ENCODE results near the gene PRKG1.

The PRKG1 gene

DNA sequence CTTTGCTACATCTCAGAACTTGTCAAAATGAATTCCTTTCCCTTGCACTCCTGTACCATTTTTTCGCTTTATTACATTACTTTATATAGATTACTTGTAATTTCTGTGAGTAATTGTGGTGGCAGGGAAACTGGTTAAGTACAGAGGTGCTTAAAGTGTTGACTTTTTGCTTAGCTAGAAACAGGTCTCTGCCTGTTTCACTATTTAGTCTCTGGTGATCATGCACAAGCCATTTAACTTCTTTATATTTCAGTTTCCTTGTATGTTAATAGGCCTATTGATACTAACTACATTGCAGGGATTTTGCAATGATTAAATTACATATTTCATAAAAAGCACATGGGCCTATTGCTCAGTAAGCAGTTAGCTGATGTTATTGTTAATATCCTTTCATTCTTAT is 233.8 kb downstream of the PRKG1 start:
- ATAC-seq (replicated peaks) (no peak), DNase-seq (no peak)
- no peaks in the 10 kb centered on the region for H3K36me3 Mint-ChIP-seq (ENCODE audit: insufficient read depth)
- H3K4me3 Mint-ChIP-seq, result no peak overlapping the region
- H3K9me3 Mint-ChIP-seq, result no peaks in the 10 kb centered on the region
- no peaks in the 10 kb centered on the region for H3K27me3 Mint-ChIP-seq
- no peak overlapping the region for H3K27ac Mint-ChIP-seq
- no peaks in the 10 kb centered on the region for H3K4me1 Mint-ChIP-seq (ENCODE audit: low read depth in 2 of 2)

DNA sequence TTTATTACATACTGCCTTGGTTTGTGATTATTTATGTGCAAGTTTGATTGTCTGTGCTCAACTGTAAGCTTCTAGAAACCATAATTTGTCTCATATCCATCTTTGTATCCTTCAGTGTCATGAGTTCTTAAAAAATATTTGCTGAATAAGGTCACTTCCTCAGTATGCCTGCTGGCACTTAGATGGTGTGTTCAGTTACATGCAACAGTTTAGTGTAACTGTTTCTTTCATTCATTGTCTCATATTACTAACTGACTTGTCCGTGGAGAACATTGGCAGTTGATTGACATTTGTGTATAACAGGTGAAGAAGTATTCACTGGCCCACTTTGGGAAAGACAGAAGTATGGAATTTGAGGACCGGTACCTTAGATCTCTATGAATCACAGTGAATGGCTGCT is 236.9 kb downstream of the PRKG1 start:
- DNase-seq (no peak), ATAC-seq (replicated peaks) (no peak)
- Mint-ChIP-seq H3K4me1 (ENCODE audit: low read depth in 2 of 2) (no peaks in the 10 kb centered on the region), H3K27ac (no peak overlapping the region), H3K4me3 (no peak overlapping the region), H3K36me3 (ENCODE audit: insufficient read depth) (no peaks in the 10 kb centered on the region), H3K9me3 (no peaks in the 10 kb centered on the region), H3K27me3 (no peaks in the 10 kb centered on the region)

DNA sequence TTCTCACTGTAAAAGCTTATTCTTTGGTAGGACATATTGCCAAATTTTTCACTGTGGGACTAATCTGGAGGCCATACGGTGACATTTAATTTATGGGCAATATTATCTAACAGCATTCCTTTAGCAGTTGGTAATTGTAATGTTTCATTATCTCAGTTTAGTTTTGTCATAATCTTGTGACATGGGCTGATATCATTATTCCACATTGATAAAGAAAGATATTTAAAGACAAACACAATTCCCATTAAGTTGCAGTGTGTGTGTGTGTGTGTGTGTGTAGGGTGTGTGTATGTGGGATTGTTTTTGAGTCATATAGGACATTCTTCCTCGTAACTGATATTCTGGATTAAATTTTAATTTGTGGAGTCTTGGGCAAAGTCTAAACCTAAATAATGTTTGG is 238.5 kb downstream of the PRKG1 start:
- ATAC-seq (replicated peaks) (no peak), DNase-seq (no peak)
- Mint-ChIP-seq H3K27me3 (no peaks in the 10 kb centered on the region), H3K9me3 (no peaks in the 10 kb centered on the region), H3K36me3 (ENCODE audit: insufficient read depth) (no peaks in the 10 kb centered on the region), H3K27ac (no peak overlapping the region), H3K4me1 (ENCODE audit: low read depth in 2 of 2) (no peaks in the 10 kb centered on the region), H3K4me3 (no peak overlapping the region)

- DNase-seq, result no peak
- H3K36me3 Mint-ChIP-seq (ENCODE audit: insufficient read depth), result no peaks in the 10 kb centered on the region
- no peaks in the 10 kb centered on the region for H3K4me1 Mint-ChIP-seq (ENCODE audit: low read depth in 2 of 2)
- no peaks in the 10 kb centered on the region for H3K9me3 Mint-ChIP-seq
- no peak for ATAC-seq (replicated peaks)
- H3K27ac Mint-ChIP-seq, result no peak overlapping the region
- H3K4me3 Mint-ChIP-seq, result no peak overlapping the region
- H3K27me3 Mint-ChIP-seq, result no peaks in the 10 kb centered on the region
These were observed 239.0 kb downstream of the PRKG1 start for GRCh38 chr10:51313251-51313650.

DNA sequence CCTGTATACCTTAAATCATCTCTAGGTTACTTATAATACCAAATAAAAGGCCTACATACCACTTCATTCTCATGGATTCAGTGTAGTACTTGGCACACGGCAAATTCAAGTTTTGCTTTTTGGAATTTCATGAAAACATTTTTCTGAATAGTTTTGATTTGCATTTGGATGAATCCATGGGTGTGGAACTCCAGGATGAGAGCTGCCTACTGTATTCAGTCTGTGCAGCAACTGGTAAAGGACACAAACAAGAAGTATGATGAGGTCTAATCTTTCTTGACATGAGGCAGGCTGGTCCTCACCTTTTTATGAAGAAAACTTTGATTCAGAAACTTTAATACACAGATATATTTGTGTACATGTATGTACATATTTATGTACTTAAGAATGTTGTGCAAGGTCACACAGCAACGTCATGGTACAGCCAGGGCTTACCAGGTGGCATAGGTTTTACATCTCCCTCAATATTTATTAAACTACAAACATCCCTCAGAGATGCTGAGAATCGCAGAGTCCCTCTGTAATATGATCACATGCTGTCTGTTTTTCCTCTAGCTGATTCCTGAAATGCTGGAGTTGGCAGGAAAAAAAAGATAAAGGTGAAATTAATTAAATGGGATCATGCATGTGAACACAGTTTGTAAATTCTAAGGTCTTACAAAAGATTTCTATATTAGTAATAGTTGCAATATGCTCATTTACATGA is 239.6 kb downstream of the PRKG1 start:
- no peak overlapping the region for H3K27ac Mint-ChIP-seq
- DNase-seq, result no peak
- H3K4me1 Mint-ChIP-seq (ENCODE audit: low read depth in 2 of 2), result no peaks in the 10 kb centered on the region
- no peak for ATAC-seq (replicated peaks)
- H3K27me3 Mint-ChIP-seq, result no peaks in the 10 kb centered on the region
- H3K4me3 Mint-ChIP-seq, result no peak overlapping the region
- no peaks in the 10 kb centered on the region for H3K9me3 Mint-ChIP-seq
- H3K36me3 Mint-ChIP-seq (ENCODE audit: insufficient read depth), result no peaks in the 10 kb centered on the region

- no peaks in the 10 kb centered on the region for H3K36me3 Mint-ChIP-seq (ENCODE audit: insufficient read depth)
- H3K27ac Mint-ChIP-seq, result no peak overlapping the region
- H3K4me3 Mint-ChIP-seq, result no peak overlapping the region
- DNase-seq (no peak), ATAC-seq (replicated peaks) (no peak)
- H3K4me1 Mint-ChIP-seq (ENCODE audit: low read depth in 2 of 2), result no peaks in the 10 kb centered on the region
- no peaks in the 10 kb centered on the region for H3K27me3 Mint-ChIP-seq
- H3K9me3 Mint-ChIP-seq, result peaks cover 0 to 4% of the 10 kb centered on the region in 2 donors
These were observed 240.2 kb downstream of the PRKG1 start for GRCh38 chr10:51314481-51314880.

DNA sequence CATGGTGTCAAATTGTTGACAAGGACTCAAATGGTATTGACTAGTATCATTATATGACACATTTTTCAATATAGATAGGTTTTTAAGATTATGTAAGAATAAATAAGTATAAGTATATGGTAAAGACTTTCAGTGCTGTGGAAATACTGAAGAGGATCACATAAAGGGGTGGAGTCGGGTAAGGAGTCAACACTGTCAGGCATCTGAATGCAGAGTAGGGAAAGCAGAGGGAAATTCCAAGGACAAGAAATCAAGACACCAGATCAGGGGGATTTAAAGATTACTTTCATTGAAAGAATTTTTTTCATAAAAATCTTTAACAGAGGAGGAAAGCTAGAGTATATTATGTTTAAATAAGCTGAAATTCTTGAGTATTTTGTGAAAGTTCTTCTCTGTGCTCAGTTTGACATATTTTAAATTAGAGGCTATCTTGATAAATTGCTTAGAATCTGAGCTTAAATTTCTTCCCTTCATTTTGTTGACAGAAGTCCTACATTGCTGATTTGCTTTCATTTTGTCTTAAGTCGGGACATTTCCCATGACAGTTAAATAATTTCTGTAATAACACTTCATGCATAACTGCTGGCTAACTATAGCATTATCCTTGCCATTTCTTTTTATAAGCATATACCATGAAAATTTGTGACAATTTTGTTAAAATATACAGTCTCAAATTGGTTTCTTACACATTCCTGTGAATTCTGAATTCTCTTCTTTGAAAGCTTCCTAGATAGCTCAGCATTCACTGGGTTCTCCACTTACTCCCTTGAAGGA is 244.3 kb downstream of the PRKG1 start:
- peaks cover 0 to 6% of the 10 kb centered on the region in 2 donors for H3K9me3 Mint-ChIP-seq
- no peaks in the 10 kb centered on the region for H3K27me3 Mint-ChIP-seq
- ATAC-seq (replicated peaks) (no peak), DNase-seq (no peak)
- no peak overlapping the region for H3K27ac Mint-ChIP-seq
- H3K36me3 Mint-ChIP-seq (ENCODE audit: insufficient read depth), result no peaks in the 10 kb centered on the region
- H3K4me3 Mint-ChIP-seq, result no peak overlapping the region
- H3K4me1 Mint-ChIP-seq (ENCODE audit: low read depth in 2 of 2), result no peaks in the 10 kb centered on the region

GRCh38 chr10:51319173-51319435 is 244.8 kb downstream of the PRKG1 start:
- ATAC-seq (replicated peaks), result no peak
- Mint-ChIP-seq H3K4me1 (ENCODE audit: low read depth in 2 of 2) (no peaks in the 10 kb centered on the region), H3K27ac (no peak overlapping the region), H3K27me3 (no peaks in the 10 kb centered on the region), H3K9me3 (peaks cover 0 to 6% of the 10 kb centered on the region in 2 donors), H3K4me3 (no peak overlapping the region), H3K36me3 (ENCODE audit: insufficient read depth) (no peaks in the 10 kb centered on the region)
- no peak for DNase-seq

GRCh38 chr10:51321300-51321699 is 247.0 kb downstream of the PRKG1 start:
- Mint-ChIP-seq H3K36me3 (ENCODE audit: insufficient read depth) (no peaks in the 10 kb centered on the region), H3K9me3 (peaks cover 3 to 6% of the 10 kb centered on the region in 2 donors), H3K27ac (no peak overlapping the region), H3K4me3 (no peak overlapping the region), H3K4me1 (ENCODE audit: low read depth in 2 of 2) (no peaks in the 10 kb centered on the region), H3K27me3 (no peaks in the 10 kb centered on the region)
- no peak for ATAC-seq (replicated peaks)
- DNase-seq, result no peak

DNA sequence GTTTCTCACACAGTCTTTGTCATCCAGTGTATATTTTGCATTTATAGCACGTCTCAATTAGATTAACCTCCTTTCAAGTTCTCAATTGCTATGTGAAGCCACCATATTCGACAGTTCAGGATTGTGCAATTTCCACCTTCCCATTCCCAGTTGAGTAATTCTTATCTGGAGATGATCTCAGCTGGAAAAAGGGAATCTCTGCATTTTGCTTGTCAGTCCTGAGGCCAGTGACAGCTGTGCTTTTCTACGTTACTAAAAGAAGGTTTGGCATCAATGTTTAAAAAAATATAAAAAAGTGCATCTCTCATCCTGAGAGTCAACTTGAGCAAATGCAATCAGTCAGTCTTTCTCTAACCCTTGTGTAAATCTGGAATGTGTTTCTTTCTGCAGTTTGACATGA is 247.7 kb downstream of the PRKG1 start:
- H3K36me3 Mint-ChIP-seq (ENCODE audit: insufficient read depth), result no peaks in the 10 kb centered on the region
- no peak for ATAC-seq (replicated peaks)
- DNase-seq, result no peak
- H3K27ac Mint-ChIP-seq, result no peak overlapping the region
- H3K4me1 Mint-ChIP-seq (ENCODE audit: low read depth in 2 of 2), result no peaks in the 10 kb centered on the region
- peaks cover 3 to 6% of the 10 kb centered on the region in 2 donors for H3K9me3 Mint-ChIP-seq
- H3K4me3 Mint-ChIP-seq, result no peak overlapping the region
- no peaks in the 10 kb centered on the region for H3K27me3 Mint-ChIP-seq

GRCh38 chr10:51325649-51326048 is 251.4 kb downstream of the PRKG1 start:
- Mint-ChIP-seq H3K9me3 (peaks cover 0 to 3% of the 10 kb centered on the region in 2 donors), H3K27me3 (no peaks in the 10 kb centered on the region), H3K27ac (no peak overlapping the region), H3K4me3 (no peak overlapping the region), H3K4me1 (ENCODE audit: low read depth in 2 of 2) (no peaks in the 10 kb centered on the region), H3K36me3 (ENCODE audit: insufficient read depth) (no peaks in the 10 kb centered on the region)
- DNase-seq, result no peak
- ATAC-seq (replicated peaks), result no peak

DNA sequence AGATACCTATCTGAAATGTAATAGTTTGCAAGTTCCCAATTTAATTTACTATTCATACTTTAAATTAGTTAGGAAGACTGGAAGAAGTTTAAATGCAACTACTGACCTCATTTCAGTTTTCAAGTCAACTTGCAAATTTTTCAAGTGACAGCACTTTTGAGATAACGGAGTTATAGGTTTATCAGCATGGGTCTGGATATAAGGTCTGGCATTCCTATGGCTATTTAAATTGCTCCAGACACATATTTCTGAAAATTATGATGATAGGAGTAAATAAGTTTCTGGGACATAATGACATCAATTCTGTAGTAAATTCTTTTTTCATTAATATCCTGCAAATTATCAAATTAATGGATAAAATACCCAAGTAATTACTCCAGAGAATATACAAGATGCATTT is 251.9 kb downstream of the PRKG1 start:
- Mint-ChIP-seq H3K27ac (no peak overlapping the region), H3K36me3 (ENCODE audit: insufficient read depth) (no peaks in the 10 kb centered on the region), H3K27me3 (no peaks in the 10 kb centered on the region), H3K4me1 (ENCODE audit: low read depth in 2 of 2) (no peaks in the 10 kb centered on the region), H3K9me3 (peaks cover 0 to 3% of the 10 kb centered on the region in 2 donors), H3K4me3 (no peak overlapping the region)
- ATAC-seq (replicated peaks) (no peak), DNase-seq (no peak)

DNA sequence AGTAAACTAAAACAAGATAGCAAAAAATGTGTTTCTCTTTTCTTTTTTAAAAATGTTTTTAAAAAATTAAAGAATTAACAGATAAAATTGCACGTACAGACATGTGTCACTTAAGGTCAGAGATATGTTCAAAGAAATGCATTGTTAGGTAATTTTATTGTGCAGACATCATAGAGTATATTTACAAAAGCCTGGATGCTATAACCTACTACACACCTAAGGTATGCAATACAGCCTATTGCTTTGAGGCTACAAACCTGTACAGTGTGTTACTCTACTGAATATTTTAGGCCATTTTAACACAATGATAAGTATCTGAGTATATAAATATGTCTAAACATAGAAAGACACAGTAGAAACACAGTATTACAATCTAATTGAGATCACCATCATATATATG is 253.1 kb downstream of the PRKG1 start:
- no peak for DNase-seq
- Mint-ChIP-seq H3K4me1 (ENCODE audit: low read depth in 2 of 2) (no peaks in the 10 kb centered on the region), H3K27ac (no peak overlapping the region), H3K36me3 (ENCODE audit: insufficient read depth) (no peaks in the 10 kb centered on the region), H3K4me3 (no peak overlapping the region), H3K27me3 (no peaks in the 10 kb centered on the region), H3K9me3 (peaks cover 0 to 3% of the 10 kb centered on the region in 2 donors)
- no peak for ATAC-seq (replicated peaks)

DNA sequence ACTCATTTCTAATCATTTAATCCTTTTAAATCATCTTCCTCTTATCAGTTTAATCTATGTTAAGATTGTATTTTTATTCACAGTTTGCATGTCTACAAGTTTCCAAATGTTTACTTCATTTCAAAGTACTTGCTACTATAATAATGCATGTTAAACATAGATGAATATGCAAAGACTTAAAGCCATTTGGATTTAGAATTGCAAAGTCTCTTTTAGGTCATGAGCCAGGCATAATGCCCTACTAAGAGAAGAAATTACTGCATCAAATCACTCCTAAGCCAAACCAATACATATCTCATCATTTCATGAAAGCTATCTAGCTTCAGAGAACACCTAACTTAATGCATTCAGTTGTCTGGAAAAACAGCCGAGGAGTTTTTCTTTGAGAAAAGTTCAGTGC is 266.1 kb downstream of the PRKG1 start:
- no peak for ATAC-seq (replicated peaks)
- peaks cover 3 to 5% of the 10 kb centered on the region in 2 donors for H3K9me3 Mint-ChIP-seq
- no peaks in the 10 kb centered on the region for H3K27me3 Mint-ChIP-seq
- no peak overlapping the region for H3K4me3 Mint-ChIP-seq
- H3K36me3 Mint-ChIP-seq (ENCODE audit: insufficient read depth), result peaks cover 2% of the 10 kb centered on the region
- DNase-seq, result no peak
- H3K4me1 Mint-ChIP-seq (ENCODE audit: low read depth in 2 of 2), result peaks cover 8 to 10% of the 10 kb centered on the region in 2 donors
- no peak overlapping the region for H3K27ac Mint-ChIP-seq

All from effector memory CD8-positive, alpha-beta T cell (primary cell).